ENCODE results near the gene CEMIP.

- peak in 2 of 5 experiments; percentile 11 to 28 for TF ChIP-seq CTCF (IDR thresholded peaks at IDR 0.05)
- TF ChIP-seq EP300 (IDR thresholded peaks at IDR 0.05) = no peak
- TF ChIP-seq POLR2A (IDR thresholded peaks at IDR 0.05) = no peak
These were observed 217.1 kb downstream of the CEMIP start for GRCh38 chr15:80996247-80996646.
